Kidney (tissue), 14 donors: ENCODE data around the gene CELSR3. TPM values are rescaled to one million over a fixed set of nuclear protein-coding genes. Genes with fewer than 3 reads are reported as not detected.
A peak's percentile ranks its signal among the peaks of the same experiment; 100 is the strongest.

Source experiments
- DNase-seq, 5 donors: peaks; one replicate each; pipeline ENCODE4 v3.0.0-alpha.2; 2013 to 2020
- FAIRE-seq: peaks from 2 replicates; lab custom pipeline; 2012; peaks lifted over from hg19 to GRCh38; lab: Jason Lieb, UNC
- H3K27ac ChIP-seq, 2 donors: one replicate each; pipeline ENCODE4 v1.7.0; 2013; ENCODE audit warnings: low read depth in 2 of 2, low read length in 2 of 2, inconsistent platforms in 1 of 2
- H3K27me3 ChIP-seq: one replicate; pipeline ENCODE4 v1.7.1; 2013; ENCODE audit warnings: low read length, inconsistent platforms; ENCODE audit not compliant: control insufficient read depth, insufficient read depth
- H3K36me3 ChIP-seq, 3 donors: one replicate each; pipeline versions ENCODE4 v1.7.0 to v1.7.1; 2013; ENCODE audit warnings: low read length in 3 of 3, control low read depth in 1 of 3, inconsistent platforms in 1 of 3; ENCODE audit not compliant: insufficient read depth in 3 of 3, control insufficient read depth in 2 of 3
- H3K4me1 ChIP-seq, 3 donors: one replicate each; pipeline versions ENCODE4 v1.7.0 to v1.7.1; 2013; ENCODE audit warnings: low read length in 3 of 3, inconsistent platforms in 1 of 3, low read depth in 1 of 3; ENCODE audit not compliant: control insufficient read depth in 2 of 3, insufficient read depth in 2 of 3
- H3K4me3 ChIP-seq, 3 donors: one replicate each; pipeline versions ENCODE4 v1.7.0 to v1.8.1; 2013; ENCODE audit warnings: low read length in 3 of 3, control low read depth in 1 of 3, inconsistent platforms in 1 of 3
- H3K9ac ChIP-seq, 3 donors: one replicate each; pipeline versions ENCODE4 v1.7.0 to v1.7.1; 2013; ENCODE audit warnings: low read length in 3 of 3, control low read depth in 1 of 3, inconsistent platforms in 1 of 3
- H3K9me3 ChIP-seq, 3 donors: one replicate each; pipeline versions ENCODE4 v1.7.0 to v1.7.1; 2013; ENCODE audit warnings: low read length in 3 of 3, control low read depth in 1 of 3, inconsistent platforms in 1 of 3; ENCODE audit not compliant: control insufficient read depth in 2 of 3, insufficient read depth in 1 of 3
- CTCF ChIP-seq: IDR thresholded peaks from 3 replicates; pipeline ENCODE4 v1.5.1; 2012; ENCODE audit warnings: mild to moderate bottlenecking, moderate library complexity, borderline replicate concordance; ENCODE audit not compliant: insufficient read depth; ENCODE audit errors: extremely low read depth
- intact Hi-C: fragments of 100-400 bp; cut with DNase I; formaldehyde crosslinking; loops from one replicate; pipeline ENCODE4 v1.11.1; 2022
- polyA plus RNA-seq: library from polyadenylated mRNA; stranded (reverse); fragments of 350-450 nt; fragmentation: Illumina TruSeq; extraction: RNeasy Lipid Tissue Mini Kit (QIAGEN cat#74804); gene quantifications from one replicate; pipeline ENCODE4 v1.2.3, GENCODE V29; 2014; ENCODE audit warnings: low read depth, low replicate concordance; ENCODE audit not compliant: insufficient read depth
- total RNA-seq: library from RNA; stranded (reverse); fragmentation: NEBNext Ultra II Directional; extraction: Animal tissue kit (Norgen Biotek cat#: 25700); gene quantifications from one replicate; pipeline ENCODE4 v1.2.1, GENCODE V29; 2021
- donor health status: control.
- donor health status: control.
- donor health status: control.
- donor health status: control.
- donor health status: control.
- donor health status: DM: yes; HTN: yes; CAD: no.
- donor health status: Normal renal cell carcinoma (clear cell type).

Gene CELSR3
- total and polyA plus RNA-seq, 2 donors from 2014 or later: 0.17 to 2.0 TPM

- Histone ChIP-seq H3K9ac (no peak within 1 kb of the TSS), H3K4me1 (peaks cover 0 to 4% (median 0%) of the 10 kb centered on the region in 3 donors), H3K36me3 (peaks cover 0 to 15% (median 9%) of the 10 kb centered on the region in 3 donors), H3K9me3 (no peaks in the 10 kb centered on the region), H3K27ac (no peak within 1 kb of the TSS), H3K27me3 (no peaks in the 10 kb centered on the region), H3K4me3 (no peak within 1 kb of the TSS)
- FAIRE-seq (no peak), DNase-seq (peak in 4 of 5 donors; percentile 33 to 68 (median 50))
- no peak for TF ChIP-seq CTCF
- intact Hi-C loops: no loop called here
Measured at GRCh38 chr3:48595075-48595525, 67.6 kb downstream of the CELSR3 start, which contains the start of gene COL7A1. Gene COL7A1 (minus strand): TSS chr3:48595329. CDS start chr3:48595159, 170 bp downstream.

- no peaks in the 10 kb centered on the region for H3K9me3 ChIP-seq
- DNase-seq (peak in 4 of 5 donors; percentile 30 to 56 (median 42)), FAIRE-seq (no peak)
- H3K27ac ChIP-seq: no peak overlapping the region
- peaks cover 0 to 4% (median 0%) of the 10 kb centered on the region in 3 donors for H3K4me1 ChIP-seq
- no peaks in the 10 kb centered on the region for H3K27me3 ChIP-seq
- intact Hi-C loops: no loop called here
- H3K4me3 ChIP-seq: no peak overlapping the region
- no peak for TF ChIP-seq CTCF
- H3K9ac ChIP-seq: no peak overlapping the region
- H3K36me3 ChIP-seq: peaks cover 0 to 9% (median 3%) of the 10 kb centered on the region in 3 donors
Measured at GRCh38 chr3:48594417-48595049, 68.2 kb downstream of the CELSR3 start.

- H3K9ac ChIP-seq: no peak overlapping the region
- H3K27me3 ChIP-seq: no peaks in the 10 kb centered on the region
- TF ChIP-seq CTCF: no peak
- H3K27ac ChIP-seq: no peak overlapping the region
- H3K36me3 ChIP-seq: no peaks in the 10 kb centered on the region
- H3K9me3 ChIP-seq: no peaks in the 10 kb centered on the region
- no peak for DNase-seq
- H3K4me1 ChIP-seq: no peaks in the 10 kb centered on the region
- no peak overlapping the region for H3K4me3 ChIP-seq
- intact Hi-C loops: no loop called here
- FAIRE-seq: no peak
Measured at GRCh38 chr3:48593337-48593736, 69.3 kb downstream of the CELSR3 start.
